Brain microvascular endothelial cell (primary cell): Measurements from ENCODE around the gene NHLH1.

ENCODE experiments used
- DNase-seq: peaks from one replicate; pipeline ENCODE4 v3.0.0-alpha.2; 2020
- H3K27ac ChIP-seq: fragments of 250-450 bp; sonication (Bioruptor Pico); 2 replicates; pipeline ENCODE4 v1.5.1; 2020; ENCODE audit warnings: mild to moderate bottlenecking, moderate library complexity
- H3K27me3 ChIP-seq: fragments of 250-450 bp; sonication (Bioruptor Pico); replicated peaks from 2 replicates; pipeline ENCODE4 v1.5.1; 2020; ENCODE audit warnings: mild to moderate bottlenecking
- H3K36me3 ChIP-seq: fragments of 250-450 bp; sonication (Bioruptor Pico); replicated peaks from 2 replicates; pipeline ENCODE4 v1.5.1; 2020; ENCODE audit warnings: mild to moderate bottlenecking
- H3K4me3 ChIP-seq: 2 replicates; pipeline ENCODE4 v1.5.1; 2011; ENCODE audit warnings: low read depth, mild to moderate bottlenecking, control low read depth, low read length, moderate library complexity
- CTCF ChIP-seq: IDR thresholded peaks from 2 replicates; pipeline ENCODE4 v1.5.1; 2011; ENCODE audit warnings: low read depth, mild to moderate bottlenecking, moderate library complexity, low read length, control low read depth, inconsistent platforms; ENCODE audit errors: missing control alignments
- in situ Hi-C: cut with HindIII; loops from 2 replicates; pipeline ENCODE4 v1.10.0; 2017; ENCODE audit warnings: low sequenced_read_pairs, low pct_ligation_motif_present

Gene NHLH1

GRCh38 chr1:160410406-160411005 is 43.6 kb downstream of the NHLH1 start:
- in situ Hi-C loops: no loop called here

DNA sequence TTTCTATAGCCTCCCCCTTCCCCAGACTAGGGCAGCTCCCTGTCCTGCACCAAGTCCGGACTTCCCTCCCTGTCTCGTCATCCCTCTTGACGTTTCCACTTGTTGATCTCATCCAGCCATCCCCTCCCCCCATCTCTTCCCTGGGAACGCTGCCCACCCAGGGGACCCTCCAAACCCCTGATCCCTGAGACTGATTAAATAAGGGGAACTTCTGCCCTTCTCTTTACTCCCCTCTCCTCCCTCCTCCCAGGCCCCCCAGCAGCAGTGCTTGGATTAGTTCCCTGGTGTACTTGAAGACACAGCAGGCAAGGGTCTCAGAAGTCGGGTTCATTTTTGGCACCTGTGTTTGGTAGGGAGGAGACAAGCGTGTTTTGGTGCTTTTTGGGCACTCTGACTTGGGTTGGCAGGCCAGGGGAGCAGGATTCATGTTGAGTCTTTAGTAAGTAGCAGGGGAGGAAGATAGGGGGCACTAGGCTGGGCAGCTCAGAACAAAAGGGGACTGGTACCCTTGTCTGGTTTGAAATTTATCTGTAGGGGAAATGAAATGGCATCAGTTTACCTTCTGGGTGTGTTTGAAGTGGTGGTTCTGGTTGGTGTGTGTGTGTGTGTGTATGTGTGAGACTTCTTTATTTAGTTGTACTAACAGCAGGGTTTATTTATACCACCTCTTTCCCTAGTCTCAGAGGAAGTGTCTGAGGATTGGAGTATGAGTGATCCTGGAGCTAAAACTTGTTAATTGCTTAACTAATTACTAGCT is 44.6 kb downstream of the NHLH1 start:
- Histone ChIP-seq H3K27me3 (no peaks in the 10 kb centered on the region), H3K27ac (no peak overlapping the region), H3K36me3 (no peaks in the 10 kb centered on the region), H3K4me3 (no peak overlapping the region)
- in situ Hi-C loops: no loop called here
- no peak for DNase-seq
- peak; percentile 17 for TF ChIP-seq CTCF

More at GRCh38 chr1:160410406-160411005, 43.6 kb downstream of the NHLH1 start:
- DNase-seq: no peak
- Histone ChIP-seq H3K27ac (no peak overlapping the region), H3K4me3 (no peak overlapping the region), H3K36me3 (no peaks in the 10 kb centered on the region), H3K27me3 (no peaks in the 10 kb centered on the region)
- TF ChIP-seq CTCF: no peak

- Histone ChIP-seq H3K27me3 (no peaks in the 10 kb centered on the region), H3K4me3 (no peak overlapping the region), H3K36me3 (no peaks in the 10 kb centered on the region), H3K27ac (no peak overlapping the region)
- no peak for DNase-seq
- in situ Hi-C loops: no loop called here
- TF ChIP-seq CTCF: no peak
These were observed 45.1 kb downstream of the NHLH1 start for GRCh38 chr1:160412028-160412362.

GRCh38 chr1:160413716-160414115 is 46.8 kb downstream of the NHLH1 start:
- Histone ChIP-seq H3K27ac (no peak overlapping the region), H3K4me3 (no peak overlapping the region), H3K36me3 (no peaks in the 10 kb centered on the region), H3K27me3 (no peaks in the 10 kb centered on the region)
- TF ChIP-seq CTCF: no peak
- DNase-seq: no peak
- in situ Hi-C loops: no loop called here

GRCh38 chr1:160414881-160415280 is 48.0 kb downstream of the NHLH1 start:
- in situ Hi-C loops: no loop called here
- TF ChIP-seq CTCF: no peak
- DNase-seq: no peak
- Histone ChIP-seq H3K36me3 (no peaks in the 10 kb centered on the region), H3K4me3 (no peak overlapping the region), H3K27me3 (no peaks in the 10 kb centered on the region), H3K27ac (no peak overlapping the region)
